Natural killer cell treated with Interleukin-12 subunit alpha and Interleukin-12 subunit beta and Interleukin-15 and Interleukin-18, amount 100 ng/mL, for 72 hours (primary cell): ENCODE measurements around the gene DSG1. TPM values are rescaled to one million over a fixed set of nuclear protein-coding genes. Genes with fewer than 3 reads are reported as not detected.
"Not testable (repeated sequence)": the region's sequence is repeated elsewhere in the genome, so short reads cannot be mapped to it uniquely, and the experiment has no call there.

Experiments
- ATAC-seq, 2 donors: fragments of 150-1000 bp; cut with Tn5 transposase in 1 of 2; sonication (Bioruptor Pico), chemical (Tn5 transposase) in 1 of 2; 2 replicates each; pipeline ENCODE4 v1.10.0; 2021
- DNase-seq: peaks from one replicate; pipeline ENCODE4 v3.0.0; 2022; ENCODE audit warnings: low spot score
- H3K27ac Mint-ChIP-seq, 2 donors: 1 replicate in 1 of 2; 2 replicates in 1 of 2; pipeline ENCODE4 v1.8.0; 2022; ENCODE audit warnings: mixed read lengths in 2 of 2, mild to moderate bottlenecking in 1 of 2, moderate library complexity in 1 of 2
- H3K27me3 Mint-ChIP-seq, 2 donors: 1 replicate in 1 of 2; 2 replicates in 1 of 2; pipeline ENCODE4 v1.8.0; 2022; ENCODE audit warnings: mixed read lengths in 2 of 2
- H3K36me3 Mint-ChIP-seq: one replicate; pipeline ENCODE4 v1.8.0; 2022; ENCODE audit warnings: mixed read lengths
- H3K4me1 Mint-ChIP-seq, 2 donors: 1 replicate in 1 of 2; 2 replicates in 1 of 2; pipeline ENCODE4 v1.8.0; 2022; ENCODE audit warnings: low read depth in 2 of 2, mixed read lengths in 2 of 2, mild to moderate bottlenecking in 1 of 2
- H3K4me3 Mint-ChIP-seq: one replicate; pipeline ENCODE4 v1.8.0; 2022; ENCODE audit warnings: mixed read lengths
- H3K9me3 Mint-ChIP-seq: 2 replicates; pipeline ENCODE4 v1.8.0; 2022; ENCODE audit warnings: mixed read lengths
- total RNA-seq, 2 donors: library from RNA; stranded (reverse); gene quantifications; one replicate each; pipeline ENCODE4 v1.2.3, GENCODE V29; 2022

Gene DSG1
- total RNA-seq, 2 donors from 2014 or later = not detected

DNA sequence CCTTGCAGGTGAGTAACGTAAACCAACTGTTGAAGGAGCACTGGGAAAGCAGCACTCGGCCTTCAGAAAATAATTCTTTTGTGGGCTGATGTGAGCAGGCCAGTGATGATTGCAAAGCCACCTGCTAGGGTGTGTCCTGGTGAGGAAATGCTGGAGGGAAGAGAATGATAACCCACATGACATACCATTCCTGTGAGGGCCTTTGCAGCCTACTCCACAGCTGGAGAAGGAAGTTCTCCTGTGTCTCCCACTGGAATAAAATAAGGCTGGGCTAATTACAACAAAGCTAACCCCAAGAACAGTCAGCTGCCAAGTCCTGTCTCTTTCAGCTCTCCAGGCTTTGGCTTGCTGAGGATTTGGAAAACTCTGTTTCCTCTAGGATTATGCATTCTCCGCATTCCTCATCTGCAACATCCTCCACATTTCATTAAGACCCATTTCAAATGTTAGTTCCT lies 16.7 kb upstream of the DSG1 start:
- H3K36me3 Mint-ChIP-seq = no peaks in the 10 kb centered on the region

GRCh38 chr18:31302991-31303390 lies 15.0 kb upstream of the DSG1 start:
- H3K27me3 Mint-ChIP-seq = no peaks in the 10 kb centered on the region
- DNase-seq (no peak), ATAC-seq (no peak)
- H3K4me1 Mint-ChIP-seq = no peaks in the 10 kb centered on the region
- no peaks in the 10 kb centered on the region for H3K36me3 Mint-ChIP-seq
- peaks cover 8% of the 10 kb centered on the region for H3K9me3 Mint-ChIP-seq
- H3K4me3 Mint-ChIP-seq = no peak overlapping the region
- H3K27ac Mint-ChIP-seq = no peak overlapping the region

More for the DNA sequence above, 16.7 kb upstream of the DSG1 start:
- Mint-ChIP-seq H3K4me3 (no peak overlapping the region), H3K9me3 (peaks cover 9% of the 10 kb centered on the region), H3K4me1 (no peaks in the 10 kb centered on the region), H3K27ac (no peak overlapping the region), H3K27me3 (no peaks in the 10 kb centered on the region)
- DNase-seq (no peak), ATAC-seq (no peak)

- Mint-ChIP-seq H3K36me3 (no peaks in the 10 kb centered on the region), H3K4me1 (no peaks in the 10 kb centered on the region), H3K4me3 (no peak overlapping the region), H3K27ac (no peak overlapping the region), H3K27me3 (no peaks in the 10 kb centered on the region), H3K9me3 (peaks cover 4% of the 10 kb centered on the region)
- DNase-seq = no peak
- no peak for ATAC-seq
These were observed 14.2 kb upstream of the DSG1 start for GRCh38 chr18:31303771-31304170.

DNA sequence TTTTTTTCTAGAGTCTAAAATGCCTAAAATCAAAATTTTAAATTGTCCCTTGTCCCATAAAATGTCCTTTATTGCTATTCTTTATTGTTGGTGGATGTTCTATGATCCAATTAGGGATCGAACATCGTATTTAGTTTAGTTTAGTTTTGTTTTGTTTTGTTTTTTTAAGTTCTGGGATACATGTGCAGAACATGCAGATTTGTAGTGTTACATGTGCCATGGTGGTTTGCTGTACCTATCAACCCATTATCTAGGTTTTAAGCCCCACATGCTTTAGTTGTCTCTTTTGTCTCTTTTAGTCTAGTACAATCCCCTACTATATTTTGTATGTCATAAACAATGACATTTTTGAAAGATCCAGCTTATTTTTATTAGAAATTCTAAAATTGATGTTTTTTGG lies 8.8 kb upstream of the DSG1 start:
- Mint-ChIP-seq H3K9me3 (peaks cover 6% of the 10 kb centered on the region), H3K27ac (no peak overlapping the region), H3K36me3 (peaks cover 12% of the 10 kb centered on the region), H3K27me3 (no peaks in the 10 kb centered on the region), H3K4me1 (no peaks in the 10 kb centered on the region), H3K4me3 (no peak overlapping the region)
- ATAC-seq = no peak
- DNase-seq = no peak

DNA sequence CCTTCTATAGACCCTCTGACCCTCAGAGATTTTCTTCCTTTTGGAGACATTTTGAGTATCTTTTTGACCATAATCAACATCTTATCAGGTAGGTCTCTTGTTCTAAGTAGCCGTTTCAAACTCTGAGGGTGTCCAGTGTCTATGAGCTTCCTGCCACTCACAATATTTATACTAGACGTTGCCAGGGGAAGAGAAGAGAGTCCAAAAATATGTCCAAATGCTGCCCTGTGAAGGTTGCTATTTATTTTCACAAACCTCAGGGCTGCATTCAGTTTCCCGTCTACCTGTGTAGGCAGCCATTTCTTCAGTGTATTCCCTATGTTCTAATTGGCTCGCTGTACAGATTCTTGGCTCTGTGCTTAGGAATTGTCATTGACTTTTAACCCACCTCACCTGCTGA lies 986 bp upstream of the DSG1 start:
- no peak overlapping the region for H3K27ac Mint-ChIP-seq
- ATAC-seq (no peak), DNase-seq (no peak)
- no peaks in the 10 kb centered on the region for H3K36me3 Mint-ChIP-seq
- no peaks in the 10 kb centered on the region for H3K27me3 Mint-ChIP-seq
- no peaks in the 10 kb centered on the region for H3K4me1 Mint-ChIP-seq
- no peak overlapping the region for H3K4me3 Mint-ChIP-seq
- H3K9me3 Mint-ChIP-seq = peaks cover 9% of the 10 kb centered on the region

DNA sequence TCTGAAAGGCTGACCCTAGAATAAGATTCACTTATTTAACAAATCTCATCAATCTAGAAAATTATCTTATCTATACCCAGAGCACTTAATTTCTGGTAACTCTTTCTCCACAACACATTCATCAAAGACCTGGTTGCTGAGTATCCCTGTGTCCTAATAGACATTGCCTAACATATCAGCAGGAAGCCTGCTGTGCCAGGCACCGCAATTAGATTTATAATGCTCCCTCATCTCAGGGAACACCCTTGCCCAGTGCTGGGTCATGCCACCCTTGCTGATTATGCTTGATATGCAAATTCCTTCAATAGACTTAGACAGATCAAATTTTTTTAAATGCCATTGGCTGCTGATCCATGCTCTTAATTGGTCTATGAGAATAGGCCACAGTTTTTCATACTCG lies 3.8 kb downstream of the DSG1 start:
- DNase-seq (no peak), ATAC-seq (no peak)
- no peaks in the 10 kb centered on the region for H3K27me3 Mint-ChIP-seq
- peaks cover 11% of the 10 kb centered on the region for H3K9me3 Mint-ChIP-seq
- no peaks in the 10 kb centered on the region for H3K36me3 Mint-ChIP-seq
- H3K27ac Mint-ChIP-seq = no peak overlapping the region
- H3K4me3 Mint-ChIP-seq = no peak overlapping the region
- no peaks in the 10 kb centered on the region for H3K4me1 Mint-ChIP-seq

DNA sequence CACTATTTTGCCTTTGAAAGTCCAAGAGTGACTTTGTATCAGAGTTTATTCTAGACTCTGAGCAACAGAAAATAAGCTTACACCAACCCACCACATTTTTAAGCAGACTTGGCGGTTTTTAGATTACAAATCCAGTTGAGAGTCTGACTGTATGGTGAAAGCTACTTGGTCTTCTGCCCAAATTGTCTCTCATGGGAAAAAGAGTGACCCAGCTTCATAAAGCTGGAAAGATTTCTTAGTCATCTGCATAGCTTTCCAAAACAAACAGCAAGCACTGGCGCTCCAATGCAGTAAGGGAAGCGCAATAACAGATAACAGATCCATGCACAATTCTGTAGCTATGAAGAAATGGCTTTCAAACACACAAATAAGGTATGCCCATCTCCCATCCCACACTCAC lies 7.1 kb downstream of the DSG1 start:
- peaks cover 11% of the 10 kb centered on the region for H3K9me3 Mint-ChIP-seq
- H3K4me3 Mint-ChIP-seq = no peak overlapping the region
- no peaks in the 10 kb centered on the region for H3K27me3 Mint-ChIP-seq
- no peak overlapping the region for H3K27ac Mint-ChIP-seq
- no peak for DNase-seq
- H3K36me3 Mint-ChIP-seq = no peaks in the 10 kb centered on the region
- H3K4me1 Mint-ChIP-seq = no peaks in the 10 kb centered on the region
- no peak for ATAC-seq

GRCh38 chr18:31329787-31330438 lies 12.0 kb downstream of the DSG1 start:
- H3K27me3 Mint-ChIP-seq = no peaks in the 10 kb centered on the region
- peaks cover 4% of the 10 kb centered on the region for H3K9me3 Mint-ChIP-seq
- H3K27ac Mint-ChIP-seq = no peak overlapping the region
- H3K4me3 Mint-ChIP-seq = no peak overlapping the region
- DNase-seq (no peak), ATAC-seq (no peak)
- no peaks in the 10 kb centered on the region for H3K4me1 Mint-ChIP-seq
- H3K36me3 Mint-ChIP-seq = no peaks in the 10 kb centered on the region

- Mint-ChIP-seq H3K4me3 (no peak overlapping the region), H3K4me1 (no peaks in the 10 kb centered on the region), H3K9me3 (peaks cover 11% of the 10 kb centered on the region), H3K27me3 (no peaks in the 10 kb centered on the region), H3K27ac (no peak overlapping the region), H3K36me3 (no peaks in the 10 kb centered on the region)
- DNase-seq (no peak), ATAC-seq (no peak)
These were observed 25.5 kb downstream of the DSG1 start for GRCh38 chr18:31343454-31343853.

- H3K4me3 Mint-ChIP-seq, ATAC-seq, H3K27me3 Mint-ChIP-seq, H3K36me3 Mint-ChIP-seq, H3K4me1 Mint-ChIP-seq, DNase-seq, H3K27ac Mint-ChIP-seq, H3K9me3 Mint-ChIP-seq: not testable (repeated sequence)
These were observed 35.4 kb downstream of the DSG1 start for GRCh38 chr18:31353336-31353735.

- Mint-ChIP-seq H3K4me3 (no peak overlapping the region), H3K4me1 (no peaks in the 10 kb centered on the region), H3K9me3 (no peaks in the 10 kb centered on the region), H3K36me3 (no peaks in the 10 kb centered on the region), H3K27me3 (no peaks in the 10 kb centered on the region), H3K27ac (no peak overlapping the region)
- DNase-seq = no peak
- ATAC-seq = no peak
These were observed 37.0 kb downstream of the DSG1 start for GRCh38 chr18:31354990-31355389.

GRCh38 chr18:31356025-31356424 lies 38.1 kb downstream of the DSG1 start:
- Mint-ChIP-seq H3K9me3 (no peaks in the 10 kb centered on the region), H3K27ac (no peak overlapping the region), H3K27me3 (no peaks in the 10 kb centered on the region), H3K4me3 (no peak overlapping the region), H3K4me1 (no peaks in the 10 kb centered on the region), H3K36me3 (no peaks in the 10 kb centered on the region)
- no peak for ATAC-seq
- DNase-seq = no peak

DNA sequence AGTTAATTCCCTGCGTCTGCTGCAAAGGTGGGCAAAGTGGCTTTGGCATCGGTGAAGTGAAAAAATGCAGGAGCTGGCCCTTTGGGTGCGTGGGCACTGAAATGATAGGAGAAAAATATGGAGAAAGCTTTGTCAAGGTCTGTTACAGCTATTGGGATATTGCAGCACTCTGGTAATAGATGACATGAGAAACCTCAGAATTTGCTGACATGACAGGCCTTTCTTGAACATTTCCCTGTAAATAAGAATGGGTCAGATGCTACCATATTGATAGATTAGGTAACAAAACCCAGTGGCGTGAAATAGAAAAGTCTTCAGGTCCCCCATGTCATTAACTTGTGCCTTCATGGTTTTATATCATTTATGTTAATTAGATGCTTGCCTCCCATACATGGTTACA lies 46.2 kb downstream of the DSG1 start:
- Mint-ChIP-seq H3K9me3 (peaks cover 10% of the 10 kb centered on the region), H3K27me3 (no peaks in the 10 kb centered on the region), H3K4me3 (no peak overlapping the region), H3K36me3 (no peaks in the 10 kb centered on the region), H3K27ac (no peak overlapping the region), H3K4me1 (no peaks in the 10 kb centered on the region)
- DNase-seq (no peak), ATAC-seq (no peak)

GRCh38 chr18:31369478-31369877 lies 51.5 kb downstream of the DSG1 start:
- Mint-ChIP-seq H3K27me3 (no peaks in the 10 kb centered on the region), H3K4me3 (no peak overlapping the region), H3K27ac (no peak overlapping the region), H3K36me3 (no peaks in the 10 kb centered on the region), H3K9me3 (no peaks in the 10 kb centered on the region), H3K4me1 (no peaks in the 10 kb centered on the region)
- DNase-seq (no peak), ATAC-seq (no peak)

GRCh38 chr18:31371989-31372388 lies 54.0 kb downstream of the DSG1 start:
- no peak overlapping the region for H3K27ac Mint-ChIP-seq
- H3K4me1 Mint-ChIP-seq = no peaks in the 10 kb centered on the region
- no peaks in the 10 kb centered on the region for H3K36me3 Mint-ChIP-seq
- no peaks in the 10 kb centered on the region for H3K27me3 Mint-ChIP-seq
- no peak overlapping the region for H3K4me3 Mint-ChIP-seq
- H3K9me3 Mint-ChIP-seq = no peaks in the 10 kb centered on the region
- ATAC-seq = no peak
- DNase-seq = no peak
